ENCODE results near the gene CCDC77. TPM values are rescaled to one million over a fixed set of nuclear protein-coding genes. Genes with fewer than 3 reads are reported as not detected.

Gene CCDC77
- total and polyA plus RNA-seq, 10 of the 15 experiments (the other 5 are each of a cell fraction or from before 2014, with no cell fraction given), result 8.8 to 22.5 (median 15.8) TPM

DNA sequence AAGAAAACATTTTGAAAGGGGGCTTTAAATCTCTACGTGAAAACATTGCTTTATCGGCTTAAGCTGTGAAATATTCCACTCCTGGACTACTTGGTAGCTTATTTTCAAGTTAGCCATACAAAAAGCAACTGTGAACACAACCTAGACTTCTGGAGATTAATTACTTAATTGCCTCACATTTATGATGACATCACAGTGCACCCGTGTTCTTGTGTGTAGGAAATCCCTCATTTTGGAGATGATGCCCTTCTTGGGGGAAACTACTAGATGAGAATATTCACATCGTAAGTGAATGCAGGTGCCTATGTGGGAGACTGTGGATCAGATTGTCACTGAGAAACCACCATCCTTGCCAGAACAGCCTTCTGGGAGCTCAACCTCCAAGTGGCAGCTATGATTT, 47.8 kb downstream of the CCDC77 start (continued):
- TF ChIP-seq, protein P1, sequence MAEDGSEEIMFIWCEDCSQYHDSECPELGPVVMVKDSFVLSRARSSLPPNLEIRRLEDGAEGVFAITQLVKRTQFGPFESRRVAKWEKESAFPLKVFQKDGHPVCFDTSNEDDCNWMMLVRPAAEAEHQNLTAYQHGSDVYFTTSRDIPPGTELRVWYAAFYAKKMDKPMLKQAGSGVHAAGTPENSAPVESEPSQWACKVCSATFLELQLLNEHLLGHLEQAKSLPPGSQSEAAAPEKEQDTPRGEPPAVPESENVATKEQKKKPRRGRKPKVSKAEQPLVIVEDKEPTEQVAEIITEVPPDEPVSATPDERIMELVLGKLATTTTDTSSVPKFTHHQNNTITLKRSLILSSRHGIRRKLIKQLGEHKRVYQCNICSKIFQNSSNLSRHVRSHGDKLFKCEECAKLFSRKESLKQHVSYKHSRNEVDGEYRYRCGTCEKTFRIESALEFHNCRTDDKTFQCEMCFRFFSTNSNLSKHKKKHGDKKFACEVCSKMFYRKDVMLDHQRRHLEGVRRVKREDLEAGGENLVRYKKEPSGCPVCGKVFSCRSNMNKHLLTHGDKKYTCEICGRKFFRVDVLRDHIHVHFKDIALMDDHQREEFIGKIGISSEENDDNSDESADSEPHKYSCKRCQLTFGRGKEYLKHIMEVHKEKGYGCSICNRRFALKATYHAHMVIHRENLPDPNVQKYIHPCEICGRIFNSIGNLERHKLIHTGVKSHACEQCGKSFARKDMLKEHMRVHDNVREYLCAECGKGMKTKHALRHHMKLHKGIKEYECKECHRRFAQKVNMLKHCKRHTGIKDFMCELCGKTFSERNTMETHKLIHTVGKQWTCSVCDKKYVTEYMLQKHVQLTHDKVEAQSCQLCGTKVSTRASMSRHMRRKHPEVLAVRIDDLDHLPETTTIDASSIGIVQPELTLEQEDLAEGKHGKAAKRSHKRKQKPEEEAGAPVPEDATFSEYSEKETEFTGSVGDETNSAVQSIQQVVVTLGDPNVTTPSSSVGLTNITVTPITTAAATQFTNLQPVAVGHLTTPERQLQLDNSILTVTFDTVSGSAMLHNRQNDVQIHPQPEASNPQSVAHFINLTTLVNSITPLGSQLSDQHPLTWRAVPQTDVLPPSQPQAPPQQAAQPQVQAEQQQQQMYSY (CRISPR knock-in tag; IDR thresholded peaks at IDR 0.05), result no peak
- TF ChIP-seq RELA (IDR thresholded peaks at IDR 0.05; ENCODE audit: borderline replicate concordance, partially characterized antibody), result no peak

DNA sequence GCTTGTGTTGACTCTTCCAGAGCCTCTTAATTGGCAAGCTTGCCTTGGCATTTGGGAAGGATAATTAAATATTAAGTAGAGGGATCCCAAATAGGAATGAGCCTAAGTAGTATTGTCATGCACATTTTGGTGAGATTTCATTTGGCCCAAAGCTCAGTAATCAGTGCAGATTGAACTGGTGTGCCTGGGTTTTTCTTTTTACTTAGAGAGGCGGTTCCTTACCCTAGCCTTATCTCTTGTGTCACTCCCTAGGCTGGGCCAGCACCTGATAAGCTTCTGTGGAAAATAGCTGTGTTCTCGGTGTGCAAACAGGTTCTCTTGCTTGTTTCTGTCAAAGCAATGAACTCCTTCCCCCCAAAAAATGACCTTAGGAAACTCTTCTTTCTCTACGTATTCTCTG, 49.0 kb downstream of the CCDC77 start:
- Histone ChIP-seq H3K4me3 (no peak overlapping the region), H3K36me3 (ENCODE audit: control insufficient read depth in 2 of 2, insufficient read depth in 2 of 2, low read length in 1 of 2) (no peaks in the 10 kb centered on the region), H3K27ac (ENCODE audit: control insufficient read depth, insufficient read depth) (no peak overlapping the region), H3K79me2 (ENCODE audit: control insufficient read depth, insufficient read depth, low read length) (no peaks in the 10 kb centered on the region), H3K9ac (ENCODE audit: control insufficient read depth, insufficient read depth, low read length) (no peak overlapping the region), H3K4me2 (ENCODE audit: control insufficient read depth, insufficient read depth) (no peak overlapping the region), H3K4me1 (ENCODE audit: control insufficient read depth, insufficient read depth, low read length) (no peaks in the 10 kb centered on the region), H3K9me3 (replicated peaks; ENCODE audit: control insufficient read depth, insufficient read depth, low read length) (no peaks in the 10 kb centered on the region), H2AFZ (ENCODE audit: control insufficient read depth, low read depth, low read length) (no peak overlapping the region), H3K27me3 (replicated peaks in 1 of 2; ENCODE audit: control insufficient read depth in 2 of 2, insufficient read depth in 2 of 2, low read length in 1 of 2) (no peaks in the 10 kb centered on the region), H4K20me1 (ENCODE audit: control insufficient read depth, insufficient read depth) (no peaks in the 10 kb centered on the region)
- WGBS (ENCODE audit: insufficient coverage, insufficient replicate concordance, low lambda C conversion rate, missing lambda C conversion rate), result 26% methylated on average over 3 of the region's 3 CpGs
- in situ Hi-C loops (cut with MboI), result no loop called here
- CTCF ChIA-PET, result interaction anchor here (0.7 to 4.2 kb wide), 6 partner anchors 10 to 97 kb away, joined by 3 to 33 read pairs (median 3); no protein-coding TSS in a partner anchor
- SMC1A ChIA-PET (ENCODE audit: uncharacterized antibody, unreplicated experiment), result no interaction called here
- FAIRE-seq (no peak), DNase-seq (ENCODE audit: low read depth, low spot score) (no peak), ATAC-seq (no peak)
- intact Hi-C loops (cut with micrococcal nuclease; ENCODE audit: unreplicated experiment), result no loop called here
- RAD21 ChIA-PET (ENCODE audit: unreplicated experiment), result interaction anchor here (1.5 kb wide), 1 partner anchor 94 kb away, joined by 3 read pairs; no protein-coding TSS in a partner anchor
- POLR2A ChIA-PET, result no interaction called here
- BruUV-seq (replicated peaks), result no TSS peak
- TF ChIP-seq, protein P2, sequence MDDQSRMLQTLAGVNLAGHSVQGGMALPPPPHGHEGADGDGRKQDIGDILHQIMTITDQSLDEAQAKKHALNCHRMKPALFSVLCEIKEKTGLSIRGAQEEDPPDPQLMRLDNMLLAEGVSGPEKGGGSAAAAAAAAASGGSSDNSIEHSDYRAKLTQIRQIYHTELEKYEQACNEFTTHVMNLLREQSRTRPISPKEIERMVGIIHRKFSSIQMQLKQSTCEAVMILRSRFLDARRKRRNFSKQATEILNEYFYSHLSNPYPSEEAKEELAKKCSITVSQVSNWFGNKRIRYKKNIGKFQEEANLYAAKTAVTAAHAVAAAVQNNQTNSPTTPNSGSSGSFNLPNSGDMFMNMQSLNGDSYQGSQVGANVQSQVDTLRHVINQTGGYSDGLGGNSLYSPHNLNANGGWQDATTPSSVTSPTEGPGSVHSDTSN (IDR thresholded peaks at IDR 0.05; ENCODE audit: insufficient replicate concordance, low read depth, low read length), result no peak
- TF ChIP-seq TARDBP (IDR thresholded peaks at IDR 0.05; ENCODE audit: borderline replicate concordance) (no peak), PAX5 (IDR thresholded peaks at IDR 0.05; ENCODE audit: borderline replicate concordance, low read depth, low read length) (no peak), STAT3 (IDR thresholded peaks at IDR 0.05; ENCODE audit: low read depth, low read length) (no peak), CEBPB (IDR thresholded peaks at IDR 0.05; ENCODE audit: borderline replicate concordance in 1 of 2, low read depth in 2 of 2, low read length in 2 of 2) (no peak), YY1 (IDR thresholded peaks at IDR 0.05; ENCODE audit: low read depth, low read length) (no peak)
- TF ChIP-seq, protein P3, sequence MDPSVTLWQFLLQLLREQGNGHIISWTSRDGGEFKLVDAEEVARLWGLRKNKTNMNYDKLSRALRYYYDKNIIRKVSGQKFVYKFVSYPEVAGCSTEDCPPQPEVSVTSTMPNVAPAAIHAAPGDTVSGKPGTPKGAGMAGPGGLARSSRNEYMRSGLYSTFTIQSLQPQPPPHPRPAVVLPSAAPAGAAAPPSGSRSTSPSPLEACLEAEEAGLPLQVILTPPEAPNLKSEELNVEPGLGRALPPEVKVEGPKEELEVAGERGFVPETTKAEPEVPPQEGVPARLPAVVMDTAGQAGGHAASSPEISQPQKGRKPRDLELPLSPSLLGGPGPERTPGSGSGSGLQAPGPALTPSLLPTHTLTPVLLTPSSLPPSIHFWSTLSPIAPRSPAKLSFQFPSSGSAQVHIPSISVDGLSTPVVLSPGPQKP (IDR thresholded peaks at IDR 0.05; ENCODE audit: low read depth, low read length), result no peak
- TF ChIP-seq, protein P4, sequence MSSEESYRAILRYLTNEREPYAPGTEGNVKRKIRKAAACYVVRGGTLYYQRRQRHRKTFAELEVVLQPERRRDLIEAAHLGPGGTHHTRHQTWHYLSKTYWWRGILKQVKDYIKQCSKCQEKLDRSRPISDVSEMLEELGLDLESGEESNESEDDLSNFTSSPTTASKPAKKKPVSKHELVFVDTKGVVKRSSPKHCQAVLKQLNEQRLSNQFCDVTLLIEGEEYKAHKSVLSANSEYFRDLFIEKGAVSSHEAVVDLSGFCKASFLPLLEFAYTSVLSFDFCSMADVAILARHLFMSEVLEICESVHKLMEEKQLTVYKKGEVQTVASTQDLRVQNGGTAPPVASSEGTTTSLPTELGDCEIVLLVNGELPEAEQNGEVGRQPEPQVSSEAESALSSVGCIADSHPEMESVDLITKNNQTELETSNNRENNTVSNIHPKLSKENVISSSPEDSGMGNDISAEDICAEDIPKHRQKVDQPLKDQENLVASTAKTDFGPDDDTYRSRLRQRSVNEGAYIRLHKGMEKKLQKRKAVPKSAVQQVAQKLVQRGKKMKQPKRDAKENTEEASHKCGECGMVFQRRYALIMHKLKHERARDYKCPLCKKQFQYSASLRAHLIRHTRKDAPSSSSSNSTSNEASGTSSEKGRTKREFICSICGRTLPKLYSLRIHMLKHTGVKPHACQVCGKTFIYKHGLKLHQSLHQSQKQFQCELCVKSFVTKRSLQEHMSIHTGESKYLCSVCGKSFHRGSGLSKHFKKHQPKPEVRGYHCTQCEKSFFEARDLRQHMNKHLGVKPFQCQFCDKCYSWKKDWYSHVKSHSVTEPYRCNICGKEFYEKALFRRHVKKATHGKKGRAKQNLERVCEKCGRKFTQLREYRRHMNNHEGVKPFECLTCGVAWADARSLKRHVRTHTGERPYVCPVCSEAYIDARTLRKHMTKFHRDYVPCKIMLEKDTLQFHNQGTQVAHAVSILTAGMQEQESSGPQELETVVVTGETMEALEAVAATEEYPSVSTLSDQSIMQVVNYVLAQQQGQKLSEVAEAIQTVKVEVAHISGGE (CRISPR knock-in tag; IDR thresholded peaks at IDR 0.05), result no peak
- TF ChIP-seq, protein P5, sequence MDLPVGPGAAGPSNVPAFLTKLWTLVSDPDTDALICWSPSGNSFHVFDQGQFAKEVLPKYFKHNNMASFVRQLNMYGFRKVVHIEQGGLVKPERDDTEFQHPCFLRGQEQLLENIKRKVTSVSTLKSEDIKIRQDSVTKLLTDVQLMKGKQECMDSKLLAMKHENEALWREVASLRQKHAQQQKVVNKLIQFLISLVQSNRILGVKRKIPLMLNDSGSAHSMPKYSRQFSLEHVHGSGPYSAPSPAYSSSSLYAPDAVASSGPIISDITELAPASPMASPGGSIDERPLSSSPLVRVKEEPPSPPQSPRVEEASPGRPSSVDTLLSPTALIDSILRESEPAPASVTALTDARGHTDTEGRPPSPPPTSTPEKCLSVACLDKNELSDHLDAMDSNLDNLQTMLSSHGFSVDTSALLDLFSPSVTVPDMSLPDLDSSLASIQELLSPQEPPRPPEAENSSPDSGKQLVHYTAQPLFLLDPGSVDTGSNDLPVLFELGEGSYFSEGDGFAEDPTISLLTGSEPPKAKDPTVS (IDR thresholded peaks at IDR 0.05; ENCODE audit: low read depth, low read length), result no peak

Measured in GM12878 (cell line).